ENCODE data around the gene PATJ. TPM values are rescaled to one million over a fixed set of nuclear protein-coding genes. Genes with fewer than 3 reads are reported as not detected.
"Not testable (repeated sequence)": the region's sequence is repeated elsewhere in the genome, so short reads cannot be mapped to it uniquely, and the experiment has no call there.

Gene PATJ
- total and polyA plus RNA-seq, 2 of the 13 experiments (the other 11 are each of a cell fraction or from before 2014, with no cell fraction given) = 6.2 to 16.8 TPM

- Histone ChIP-seq H2AFZ (ENCODE audit: low read length) (no peak overlapping the region), H3K79me2 (ENCODE audit: insufficient read depth, low read length) (no peaks in the 10 kb centered on the region), H3K27ac (ENCODE audit: extremely low read length, insufficient read depth, low read length) (no peak overlapping the region), H3K9ac (ENCODE audit: insufficient read depth, low read depth, low read length) (no peak overlapping the region), H3K4me3 (replicated peaks in 1 of 3; ENCODE audit: insufficient read depth in 1 of 3, low read depth in 2 of 3, low read length in 3 of 3) (no peak overlapping the region), H3K4me2 (ENCODE audit: low read depth, low read length) (no peak overlapping the region), H4K20me1 (ENCODE audit: insufficient read depth, low read length) (no peaks in the 10 kb centered on the region), H3K27me3 (ENCODE audit: control insufficient read depth in 1 of 2, insufficient read depth in 2 of 2, low read length in 2 of 2) (no peaks in the 10 kb centered on the region), H3K36me3 (replicated peaks in 1 of 2; ENCODE audit: control insufficient read depth in 1 of 2, insufficient read depth in 2 of 2, low read length in 2 of 2) (peaks cover 5 to 16% of the 10 kb centered on the region in 2 experiments; a peak in 3 of 5 replicates), H3K4me1 (ENCODE audit: insufficient read depth, low read length) (no peaks in the 10 kb centered on the region), H3K9me3 (ENCODE audit: low read length) (no peaks in the 10 kb centered on the region)
- WGBS (ENCODE audit: low lambda C conversion rate) = 95% methylated on average over 10 of the region's 10 CpGs
- POLR2A ChIA-PET = no interaction called here
- BruUV-seq (replicated peaks) = no TSS peak
- no peak for TF ChIP-seq CSRNP2 (CRISPR knock-in tag; conservative IDR thresholded peaks at IDR 0.05; ENCODE audit: low read depth)
- no peak for TF ChIP-seq NR2C2 (CRISPR knock-in tag; IDR thresholded peaks at IDR 0.05; ENCODE audit: borderline replicate concordance)
- peak; percentile 49 for TF ChIP-seq CEBPB (IDR thresholded peaks at IDR 0.05; ENCODE audit: borderline replicate concordance, low read depth, low read length)
- in situ Hi-C loops (cut with HindIII; ENCODE audit: extremely low pct_ligation_motif_present, low pct_unique_long_range_greater_than_20kb) = no loop called here
- DNase-seq (ENCODE audit: low spot score) (no peak), ATAC-seq (no peak), FAIRE-seq (no peak)
- intact Hi-C loops (cut with micrococcal nuclease; ENCODE audit: unreplicated experiment) = no loop called here
- CTCF ChIA-PET (ENCODE audit: low intra/inter-chr PET ratio, low total read pairs) = no interaction called here
Observed at GRCh38 chr1:61797045-61797755, 54.9 kb downstream of the PATJ start.

- WGBS (ENCODE audit: low lambda C conversion rate) = no CpG with 5 or more reads among the region's 1 CpG
Observed at GRCh38 chr1:61801047-61801446, 58.8 kb downstream of the PATJ start.

More at GRCh38 chr1:61801047-61801446, 58.8 kb downstream of the PATJ start:
- ATAC-seq; H3K27me3 ChIP-seq (ENCODE audit: control insufficient read depth in 1 of 2, insufficient read depth in 2 of 2, low read length in 2 of 2); BruUV-seq (replicated peaks); H4K20me1 ChIP-seq (ENCODE audit: insufficient read depth, low read length); intact Hi-C loops (cut with micrococcal nuclease; ENCODE audit: unreplicated experiment); CTCF ChIA-PET (ENCODE audit: low intra/inter-chr PET ratio, low total read pairs); H3K4me2 ChIP-seq (ENCODE audit: low read depth, low read length); POLR2A ChIA-PET; in situ Hi-C loops (cut with HindIII; ENCODE audit: extremely low pct_ligation_motif_present, low pct_unique_long_range_greater_than_20kb); H3K9ac ChIP-seq (ENCODE audit: insufficient read depth, low read depth, low read length); H3K79me2 ChIP-seq (ENCODE audit: insufficient read depth, low read length); H3K9me3 ChIP-seq (ENCODE audit: low read length); DNase-seq (ENCODE audit: low spot score); H3K4me3 ChIP-seq (replicated peaks in 1 of 3; ENCODE audit: insufficient read depth in 1 of 3, low read depth in 2 of 3, low read length in 3 of 3); H3K27ac ChIP-seq (ENCODE audit: extremely low read length, insufficient read depth, low read length); H3K4me1 ChIP-seq (ENCODE audit: insufficient read depth, low read length); H2AFZ ChIP-seq (ENCODE audit: low read length); FAIRE-seq: not testable (repeated sequence)
- peaks cover 5 to 29% of the 10 kb centered on the region in 2 experiments; a peak in 4 of 5 replicates for H3K36me3 ChIP-seq (replicated peaks in 1 of 2; ENCODE audit: control insufficient read depth in 1 of 2, insufficient read depth in 2 of 2, low read length in 2 of 2)
